Keratinocyte (primary cell): ENCODE measurements around the gene ANKS1A.

Experiments used
- CTCF ChIP-seq, 3 experiments: IDR thresholded peaks in 1 of 3; conservative IDR thresholded peaks in 1 of 3; optimal IDR thresholded peaks in 1 of 3; 2 replicates in 2 of 3; 3 replicates in 1 of 3; pipeline versions ENCODE3 to v1.5.1; 2011; ENCODE audit warnings: low read length in 3 of 3, mild to moderate bottlenecking in 3 of 3, moderate library complexity in 2 of 3, control low read depth in 1 of 3, inconsistent platforms in 1 of 3; ENCODE audit not compliant: insufficient read depth in 2 of 3; ENCODE audit errors: extremely low read depth in 1 of 3
- EZH2 ChIP-seq: IDR thresholded peaks from one replicate; pipeline ENCODE4 v1.6.1; 2012; ENCODE audit warnings: inconsistent platforms, mild to moderate bottlenecking, low read length, moderate library complexity

GRCh38 chr6:35030099-35030498, 141.0 kb downstream of the ANKS1A start:
- TF ChIP-seq CTCF (optimal IDR thresholded peaks at IDR 0.05 in 1 of 3, IDR thresholded peaks at IDR 0.05 in 1 of 3, conservative IDR thresholded peaks at IDR 0.05 in 1 of 3; ENCODE audit: extremely low read depth in 1 of 3, insufficient read depth in 2 of 3, low read length in 3 of 3) (no peak), EZH2 (no peak)
